DND-41 (cell line): ENCODE results near the gene RASGRP4.
A peak's percentile ranks its signal among the peaks of the same experiment; 100 is the strongest.

Experiments used
- ATAC-seq: fragments of 200-7000 bp; cut with Tn5 transposase; 3 replicates; pipeline ENCODE4 v1.9.1; 2021; ENCODE audit warnings: low read depth; ENCODE audit not compliant: insufficient read depth
- DNase-seq: peaks from one replicate; pipeline ENCODE4 v3.0.0-alpha.2; 2020
- H2AFZ ChIP-seq: 2 replicates; pipeline ENCODE4 v1.6.0; 2012; ENCODE audit warnings: low read depth, low read length
- H3K27ac ChIP-seq: 2 replicates; pipeline ENCODE4 v1.5.1; 2012; ENCODE audit warnings: low read length, inconsistent platforms
- H3K27me3 ChIP-seq: fragments of 200-600 bp; sonication (generic); 2 replicates; pipeline ENCODE4 v1.6.0; 2012; ENCODE audit warnings: low read length, mild to moderate bottlenecking, inconsistent platforms; ENCODE audit not compliant: insufficient read depth, poor library complexity
- H3K36me3 ChIP-seq: 2 replicates; pipeline ENCODE4 v1.5.1; 2012; ENCODE audit warnings: low read length, inconsistent platforms; ENCODE audit not compliant: insufficient read depth
- H3K4me1 ChIP-seq: 2 replicates; pipeline ENCODE4 v1.5.1; 2012; ENCODE audit warnings: mild to moderate bottlenecking, low read length; ENCODE audit not compliant: insufficient read depth
- H3K4me2 ChIP-seq: 2 replicates; pipeline ENCODE4 v1.6.0; 2012; ENCODE audit warnings: mild to moderate bottlenecking, moderate library complexity, low read length, inconsistent platforms; ENCODE audit not compliant: insufficient read depth
- H3K4me3 ChIP-seq, 2 experiments: fragments of 200-600 bp in 1 of 2; shearing (Covaris generic) in 1 of 2; 2 replicates each; pipeline ENCODE4 v1.5.1; 2012 to 2016; ENCODE audit warnings: inconsistent platforms in 2 of 2, low read length in 2 of 2, mild to moderate bottlenecking in 2 of 2, low read depth in 1 of 2, moderate library complexity in 1 of 2
- H3K79me2 ChIP-seq: 2 replicates; pipeline ENCODE4 v1.6.0; 2012; ENCODE audit warnings: low read length, inconsistent platforms; ENCODE audit not compliant: insufficient read depth
- H3K9ac ChIP-seq: 2 replicates; pipeline ENCODE4 v1.6.0; 2012; ENCODE audit warnings: low read depth, mild to moderate bottlenecking, inconsistent platforms, low read length, moderate library complexity
- H3K9me3 ChIP-seq: 2 replicates; pipeline ENCODE4 v1.5.1; 2012; ENCODE audit warnings: low read length, moderate library complexity, mild to moderate bottlenecking, inconsistent platforms; ENCODE audit not compliant: insufficient read depth, severe bottlenecking
- H4K20me1 ChIP-seq: 2 replicates; pipeline ENCODE4 v1.6.0; 2012; ENCODE audit warnings: low read length; ENCODE audit not compliant: insufficient read depth
- EZH2 ChIP-seq: IDR thresholded peaks from 3 replicates; pipeline ENCODE4 v1.6.1; 2012; ENCODE audit warnings: borderline replicate concordance, low read depth, mild to moderate bottlenecking, moderate library complexity, low read length, inconsistent platforms; ENCODE audit not compliant: severe bottlenecking
- TF ChIP-seq, protein P1 (sequence below): IDR thresholded peaks from 2 replicates; pipeline ENCODE4 v1.5.1; 2012; ENCODE audit warnings: borderline replicate concordance, low read length, moderate library complexity, mild to moderate bottlenecking; ENCODE audit not compliant: poor library complexity, severe bottlenecking; ENCODE audit errors: extremely low read depth

Gene RASGRP4

DNA sequence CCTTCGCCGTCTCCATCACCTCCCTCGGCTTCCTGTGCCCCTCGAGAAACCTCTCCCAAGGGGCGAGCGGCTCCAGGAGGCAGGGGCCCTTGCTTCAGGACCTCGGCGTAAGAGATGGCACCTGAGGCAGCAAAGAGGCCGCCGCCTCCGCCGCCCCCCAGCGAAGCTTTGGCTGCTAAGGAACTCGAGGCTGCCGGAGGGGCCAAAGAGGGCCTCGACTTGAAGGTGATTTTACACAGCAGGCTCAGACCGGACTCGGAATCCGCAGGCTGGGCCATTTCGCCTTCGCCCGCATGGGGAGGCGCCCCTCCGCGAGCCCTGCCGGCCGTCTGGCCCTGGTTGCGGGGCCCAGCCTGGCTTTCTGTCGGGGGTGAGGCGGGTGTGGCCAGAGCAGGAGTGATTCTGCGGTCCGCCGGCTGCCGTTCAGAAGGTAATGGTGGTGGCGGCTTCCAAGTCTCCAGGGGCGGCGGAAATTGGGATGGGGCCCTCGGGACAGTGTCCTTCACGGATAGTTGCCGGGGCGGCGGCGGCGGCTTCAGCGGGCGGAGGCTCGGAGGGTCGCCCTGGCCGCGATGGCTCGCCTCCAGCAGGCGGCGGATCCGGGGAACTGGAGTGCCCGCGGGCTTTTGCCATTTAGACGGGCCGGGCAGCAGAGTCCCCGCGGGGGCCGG, 39.6 kb downstream of the RASGRP4 start:
- Histone ChIP-seq H3K36me3 (peaks cover 37% of the 10 kb centered on the region), H3K4me3 (peak overlapping the region in 1 of 2 experiments; percentile 88; a peak in 2 of 4 replicates), H3K4me2 (peak overlapping the region; percentile 100), H3K27ac (no peak overlapping the region), H3K79me2 (no peaks in the 10 kb centered on the region; the same call in 1 of the 2 replicates), H3K9ac (peak overlapping the region; percentile 58; the same call in 1 of the 2 replicates), H4K20me1 (peaks cover 35% of the 10 kb centered on the region), H3K9me3 (no peaks in the 10 kb centered on the region), H3K27me3 (no peaks in the 10 kb centered on the region), H2AFZ (no peak overlapping the region), H3K4me1 (peaks cover 57% of the 10 kb centered on the region)
- DNase-seq (no peak), ATAC-seq (no peak)
- TF ChIP-seq EZH2: no peak
- TF ChIP-seq, protein P1, sequence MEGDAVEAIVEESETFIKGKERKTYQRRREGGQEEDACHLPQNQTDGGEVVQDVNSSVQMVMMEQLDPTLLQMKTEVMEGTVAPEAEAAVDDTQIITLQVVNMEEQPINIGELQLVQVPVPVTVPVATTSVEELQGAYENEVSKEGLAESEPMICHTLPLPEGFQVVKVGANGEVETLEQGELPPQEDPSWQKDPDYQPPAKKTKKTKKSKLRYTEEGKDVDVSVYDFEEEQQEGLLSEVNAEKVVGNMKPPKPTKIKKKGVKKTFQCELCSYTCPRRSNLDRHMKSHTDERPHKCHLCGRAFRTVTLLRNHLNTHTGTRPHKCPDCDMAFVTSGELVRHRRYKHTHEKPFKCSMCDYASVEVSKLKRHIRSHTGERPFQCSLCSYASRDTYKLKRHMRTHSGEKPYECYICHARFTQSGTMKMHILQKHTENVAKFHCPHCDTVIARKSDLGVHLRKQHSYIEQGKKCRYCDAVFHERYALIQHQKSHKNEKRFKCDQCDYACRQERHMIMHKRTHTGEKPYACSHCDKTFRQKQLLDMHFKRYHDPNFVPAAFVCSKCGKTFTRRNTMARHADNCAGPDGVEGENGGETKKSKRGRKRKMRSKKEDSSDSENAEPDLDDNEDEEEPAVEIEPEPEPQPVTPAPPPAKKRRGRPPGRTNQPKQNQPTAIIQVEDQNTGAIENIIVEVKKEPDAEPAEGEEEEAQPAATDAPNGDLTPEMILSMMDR: no peak

DNA sequence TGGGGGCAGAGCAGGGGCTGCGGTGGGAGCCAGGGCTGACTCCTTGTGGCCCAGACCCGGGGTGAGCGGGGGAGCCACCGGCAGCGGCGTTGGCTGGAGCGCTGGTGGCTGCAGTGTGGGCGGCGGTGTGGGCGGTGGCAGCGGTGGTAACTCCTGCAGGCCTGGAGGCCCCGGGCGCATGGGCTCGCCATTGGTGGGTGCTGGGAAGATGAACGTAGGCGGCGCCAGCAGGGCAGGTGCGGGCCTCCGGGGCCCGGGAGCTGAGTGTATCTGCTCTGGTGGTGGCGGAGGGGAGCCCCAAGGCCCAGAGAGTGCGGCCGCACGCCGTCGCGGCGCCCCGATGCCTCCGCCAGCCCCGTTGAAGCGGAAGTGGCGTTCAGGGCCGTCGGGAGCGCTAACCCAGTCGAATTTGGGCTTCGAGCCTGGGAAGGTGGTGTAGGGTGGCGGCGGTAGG, 40.2 kb downstream of the RASGRP4 start:
- peaks cover 43% of the 10 kb centered on the region for H3K36me3 ChIP-seq
- ATAC-seq (no peak), DNase-seq (no peak)
- no peak overlapping the region for H3K4me3 ChIP-seq
- H3K27me3 ChIP-seq: no peaks in the 10 kb centered on the region
- H3K9me3 ChIP-seq: no peaks in the 10 kb centered on the region
- H2AFZ ChIP-seq: no peak overlapping the region
- H3K4me2 ChIP-seq: peak overlapping the region; percentile 100
- TF ChIP-seq, protein P1: no peak
- TF ChIP-seq EZH2: no peak
- peaks cover 41% of the 10 kb centered on the region for H4K20me1 ChIP-seq
- H3K27ac ChIP-seq: no peak overlapping the region
- H3K9ac ChIP-seq: no peak overlapping the region
- H3K79me2 ChIP-seq: no peaks in the 10 kb centered on the region; the same call in 1 of the 2 replicates
- H3K4me1 ChIP-seq: peaks cover 59% of the 10 kb centered on the region

DNA sequence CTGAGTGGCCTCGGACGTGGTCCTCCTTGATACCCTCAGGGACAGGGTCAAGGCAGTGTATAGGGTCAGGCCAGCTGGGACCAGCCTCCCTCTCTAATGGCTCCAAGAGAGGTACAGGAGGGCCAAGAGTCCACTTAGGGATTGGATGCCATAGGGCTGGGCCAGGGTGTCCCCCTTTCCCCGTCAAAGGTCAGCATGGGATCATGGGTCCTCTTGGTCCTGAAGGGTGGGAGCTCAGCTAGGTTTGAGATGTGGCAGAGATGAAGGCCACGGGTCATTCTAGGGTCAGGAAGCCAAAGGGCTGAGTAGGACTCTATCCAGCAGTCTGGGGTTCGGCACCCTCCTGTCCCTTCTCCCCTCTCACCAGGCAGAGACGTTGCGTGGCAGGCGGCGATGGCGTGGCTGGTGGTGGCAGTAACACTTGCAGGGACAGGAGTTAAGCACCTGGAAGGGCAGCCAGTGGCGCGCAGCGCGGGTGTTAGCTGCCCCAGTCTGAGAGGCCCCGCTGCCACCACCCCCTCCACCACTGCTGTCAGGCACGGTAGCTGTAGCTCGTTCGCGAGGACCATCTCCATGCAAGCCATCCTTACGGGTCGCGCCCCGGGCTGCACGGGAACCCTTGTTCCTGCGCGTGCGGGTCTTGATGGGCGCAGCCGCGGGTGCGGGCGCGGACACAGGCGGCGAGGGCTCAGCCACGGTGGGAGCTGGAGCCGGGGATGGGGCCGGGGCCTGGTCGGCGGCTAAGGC, 40.8 kb downstream of the RASGRP4 start:
- Histone ChIP-seq H3K36me3 (peaks cover 49% of the 10 kb centered on the region), H3K27me3 (no peaks in the 10 kb centered on the region), H2AFZ (no peak overlapping the region), H3K9me3 (no peaks in the 10 kb centered on the region), H3K27ac (no peak overlapping the region), H3K4me3 (no peak overlapping the region), H3K4me2 (no peak overlapping the region; the same call in 1 of the 2 replicates), H3K9ac (no peak overlapping the region), H4K20me1 (peaks cover 45% of the 10 kb centered on the region), H3K4me1 (peaks cover 59% of the 10 kb centered on the region), H3K79me2 (no peaks in the 10 kb centered on the region; the same call in 1 of the 2 replicates)
- ATAC-seq (no peak), DNase-seq (no peak)
- TF ChIP-seq EZH2: no peak
- TF ChIP-seq, protein P1: no peak
